Lower leg skin (tissue), 4 donors: ENCODE data around the gene RHBDF1. TPM values are rescaled to one million over a fixed set of nuclear protein-coding genes. Genes with fewer than 3 reads are reported as not detected.

Source experiments
- DNase-seq, 2 donors: peaks; one replicate each; pipeline ENCODE4 v3.0.0-alpha.2; 2019; ENCODE audit warnings: low spot score in 2 of 2
- H3K4me3 ChIP-seq: fragments of 200-600 bp; sonication (generic); 2 replicates; pipeline ENCODE4 v1.5.1; 2017; ENCODE audit warnings: mild to moderate bottlenecking, low read depth; ENCODE audit not compliant: poor library complexity, severe bottlenecking
- CTCF ChIP-seq, 3 donors: fragments of 450-650 bp; IDR thresholded peaks; one replicate each; pipeline ENCODE4 v1.5.1; 2016; ENCODE audit warnings: antibody characterized with exemption in 3 of 3, mild to moderate bottlenecking in 3 of 3, moderate library complexity in 2 of 3
- POLR2A ChIP-seq, 2 donors: fragments of 450-650 bp; IDR thresholded peaks; one replicate each; pipeline ENCODE4 v1.6.1; 2016 to 2017; ENCODE audit warnings: antibody characterized with exemption in 2 of 2, mild to moderate bottlenecking in 1 of 2, moderate library complexity in 1 of 2
- WGBS, 2 donors: methylation state at CpG; one replicate each; pipeline ENCODE4 v1.1.5; 2018; 5-methylcytosine and 5-hydroxymethylcytosine counted together
- intact Hi-C: fragments of 100-400 bp; cut with DNase I; formaldehyde crosslinking; loops from one replicate; pipeline ENCODE4 v1.15.0; 2023; ENCODE audit warnings: low total_unique reads
- total RNA-seq, 4 donors: library from RNA; depleted of rRNA; stranded (reverse); fragments of >200 nt; gene quantifications; one replicate each; pipeline ENCODE4 v1.1.0, GENCODE V29; 2016

The RHBDF1 gene
- total RNA-seq, 4 donors from 2014 or later: 38.6 to 45.9 (median 43.6) TPM

- intact Hi-C loops: no loop called here
- WGBS, 2 donors: 88 to 89% methylated on average over 81 to 86 of the region's 89 CpGs
- DNase-seq: peak in 1 of 2 donors; percentile 85
- TF ChIP-seq CTCF (IDR thresholded peaks at IDR 0.05): no peak
- no peak for TF ChIP-seq POLR2A (IDR thresholded peaks at IDR 0.05)
- no peak overlapping the region for H3K4me3 ChIP-seq
These were observed 11.2 kb downstream of the RHBDF1 start for GRCh38 chr16:60929-61878.

GRCh38 chr16:60166-60565, 12.3 kb downstream of the RHBDF1 start:
- no peak for TF ChIP-seq POLR2A (IDR thresholded peaks at IDR 0.05)
- no peak for TF ChIP-seq CTCF (IDR thresholded peaks at IDR 0.05)
- H3K4me3 ChIP-seq: no peak overlapping the region
- intact Hi-C loops: no loop called here
- no peak for DNase-seq
- WGBS, 2 donors: 83 to 93% methylated on average over 7 to 10 of the region's 11 CpGs

- intact Hi-C loops: no loop called here
- no peak overlapping the region for H3K4me3 ChIP-seq
- 86 to 89% methylated on average over 14 of the region's 14 CpGs for WGBS, 2 donors
- TF ChIP-seq CTCF (IDR thresholded peaks at IDR 0.05) (no peak), POLR2A (IDR thresholded peaks at IDR 0.05) (no peak)
- DNase-seq: no peak
These were observed 12.9 kb downstream of the RHBDF1 start for GRCh38 chr16:59440-60059.

GRCh38 chr16:58491-59439, 13.7 kb downstream of the RHBDF1 start:
- TF ChIP-seq CTCF (IDR thresholded peaks at IDR 0.05): no peak
- intact Hi-C loops: no loop called here
- no peak overlapping the region for H3K4me3 ChIP-seq
- no peak for DNase-seq
- WGBS, 2 donors: 82 to 87% methylated on average over 25 to 27 of the region's 29 CpGs

GRCh38 chr16:57711-58110, 14.7 kb downstream of the RHBDF1 start:
- 60 to 72% methylated on average over 7 to 8 of the region's 8 CpGs for WGBS, 2 donors
- DNase-seq: no peak
- TF ChIP-seq CTCF (IDR thresholded peaks at IDR 0.05): no peak
- TF ChIP-seq POLR2A (IDR thresholded peaks at IDR 0.05): no peak
- no peak overlapping the region for H3K4me3 ChIP-seq
- intact Hi-C loops: no loop called here
